Ovary (tissue), 3 donors: ENCODE results near the gene AFF1.

Experiments used
- CTCF ChIP-seq, 3 donors: fragments of 450-650 bp in 2 of 3; fragments of 200-600 bp in 1 of 3; IDR thresholded peaks; one replicate each; pipeline versions ENCODE4 v1.5.1 to v1.8.0; 2016 to 2022; ENCODE audit warnings: antibody characterized with exemption in 3 of 3, mild to moderate bottlenecking in 1 of 3
- EP300 ChIP-seq: sonication (generic); formaldehyde crosslinking; IDR thresholded peaks from one replicate; pipeline ENCODE4 v1.6.1; 2017; ENCODE audit warnings: antibody characterized with exemption
- POLR2A ChIP-seq: fragments of 450-650 bp; IDR thresholded peaks from one replicate; pipeline ENCODE4 v1.6.1; 2017; ENCODE audit warnings: antibody characterized with exemption, mild to moderate bottlenecking, moderate library complexity
- donor health status: DM: no; HTN: no; CAD: no.

GRCh38 chr4:87151730-87152129 lies 216.9 kb downstream of the AFF1 start:
- no peak for TF ChIP-seq CTCF (IDR thresholded peaks at IDR 0.05)
- TF ChIP-seq POLR2A: no peak
- TF ChIP-seq EP300: no peak
